CD14-positive monocyte (primary cell): Measurements from ENCODE around the gene POP4. TPM values are rescaled to one million over a fixed set of nuclear protein-coding genes. Genes with fewer than 3 reads are reported as not detected.

ENCODE experiments used
- DNase-seq, 3 donors: peaks; one replicate each; pipeline ENCODE4 v3.0.0-alpha.2; 2011 to 2022
- H2AFZ ChIP-seq: 2 replicates; pipeline ENCODE4 v1.6.0; 2012; ENCODE audit warnings: mild to moderate bottlenecking, low read depth, low read length, inconsistent platforms; ENCODE audit not compliant: insufficient read depth, poor library complexity, severe bottlenecking
- H3K27ac ChIP-seq, 2 donors: 1 replicate in 1 of 2; 2 replicates in 1 of 2; pipeline ENCODE4 v1.5.1; 2012 to 2013; ENCODE audit warnings: low read length in 2 of 2, control low read depth in 1 of 2, inconsistent platforms in 1 of 2, low read depth in 1 of 2, mild to moderate bottlenecking in 1 of 2
- H3K27me3 ChIP-seq, 2 donors: one replicate each; pipeline versions ENCODE4 v1.6.0 to v1.6.1; 2011 to 2013; ENCODE audit warnings: low read length in 2 of 2; ENCODE audit not compliant: control insufficient read depth in 2 of 2, insufficient read depth in 2 of 2
- H3K36me3 ChIP-seq, 2 donors: replicated peaks in 1 of 2; 1 replicate in 1 of 2; 2 replicates in 1 of 2; pipeline versions ENCODE4 v1.5.1 to v1.6.1; 2012 to 2013; ENCODE audit warnings: low read length in 2 of 2, control low read depth in 1 of 2, inconsistent platforms in 1 of 2, mild to moderate bottlenecking in 1 of 2; ENCODE audit not compliant: insufficient read depth in 2 of 2, control insufficient read depth in 1 of 2
- H3K4me1 ChIP-seq, 2 donors: 1 replicate in 1 of 2; 2 replicates in 1 of 2; pipeline versions ENCODE4 v1.5.1 to v1.6.1; 2012 to 2013; ENCODE audit warnings: low read length in 2 of 2, control low read depth in 1 of 2, inconsistent platforms in 1 of 2, mild to moderate bottlenecking in 1 of 2, moderate library complexity in 1 of 2; ENCODE audit not compliant: insufficient read depth in 2 of 2, control insufficient read depth in 1 of 2
- H3K4me2 ChIP-seq: replicated peaks from 2 replicates; pipeline ENCODE3; 2012; ENCODE audit warnings: low read length, moderate library complexity, mild to moderate bottlenecking; ENCODE audit not compliant: poor library complexity, severe bottlenecking; ENCODE audit errors: extremely low read depth
- H3K4me3 ChIP-seq, 3 experiments: fragments of 200-600 bp in 1 of 3; sonication (generic) in 1 of 3; replicated peaks in 1 of 3; 1 replicate in 2 of 3; 2 replicates in 1 of 3; pipeline ENCODE4 v1.5.1; 2011 to 2013; ENCODE audit warnings: low read length in 3 of 3, mild to moderate bottlenecking in 3 of 3, control low read depth in 2 of 3, low read depth in 2 of 3, inconsistent platforms in 1 of 3, moderate library complexity in 1 of 3
- H3K79me2 ChIP-seq: 2 replicates; pipeline ENCODE4 v1.6.0; 2012; ENCODE audit warnings: mild to moderate bottlenecking, control low read depth, inconsistent platforms, low read length, moderate library complexity; ENCODE audit not compliant: insufficient read depth
- H3K9ac ChIP-seq: 2 replicates; pipeline ENCODE4 v1.6.0; 2017; ENCODE audit warnings: low read length, mild to moderate bottlenecking; ENCODE audit not compliant: insufficient read depth, poor library complexity, severe bottlenecking
- H3K9me3 ChIP-seq, 2 donors: replicated peaks in 1 of 2; 1 replicate in 1 of 2; 2 replicates in 1 of 2; pipeline versions ENCODE4 v1.5.1 to v1.6.1; 2012 to 2013; ENCODE audit warnings: low read length in 2 of 2, control low read depth in 1 of 2; ENCODE audit not compliant: control insufficient read depth in 1 of 2, insufficient read depth in 1 of 2
- H4K20me1 ChIP-seq: 2 replicates; pipeline ENCODE4 v1.6.0; 2012; ENCODE audit warnings: mild to moderate bottlenecking, low read length, control low read depth, moderate library complexity; ENCODE audit not compliant: insufficient read depth
- H3K27ac Mint-ChIP-seq, 7 donors: one replicate each; pipeline ENCODE4 v1.8.0; 2020; ENCODE audit warnings: mild to moderate bottlenecking in 7 of 7, mixed read lengths in 7 of 7, moderate library complexity in 6 of 7, inconsistent platforms in 2 of 7
- H3K27me3 Mint-ChIP-seq, 3 donors: one replicate each; pipeline ENCODE4 v1.8.0; 2021 to 2022; ENCODE audit warnings: low read depth in 3 of 3, mild to moderate bottlenecking in 3 of 3, mixed read lengths in 3 of 3, moderate library complexity in 3 of 3, inconsistent platforms in 1 of 3
- H3K36me3 Mint-ChIP-seq, 2 donors: one replicate each; pipeline ENCODE4 v1.8.0; 2020; ENCODE audit warnings: mixed read lengths in 2 of 2, inconsistent platforms in 1 of 2, mild to moderate bottlenecking in 1 of 2
- H3K4me1 Mint-ChIP-seq: one replicate; pipeline ENCODE4 v1.8.0; 2020; ENCODE audit warnings: mild to moderate bottlenecking, mixed read lengths
- H3K4me3 Mint-ChIP-seq, 2 donors: one replicate each; pipeline ENCODE4 v1.8.0; 2020; ENCODE audit warnings: mild to moderate bottlenecking in 2 of 2, mixed read lengths in 2 of 2, moderate library complexity in 1 of 2
- H3K9me3 Mint-ChIP-seq, 7 donors: one replicate each; pipeline ENCODE4 v1.8.0; 2020 to 2022; ENCODE audit warnings: mixed read lengths in 7 of 7, mild to moderate bottlenecking in 6 of 7, moderate library complexity in 6 of 7, inconsistent platforms in 2 of 7
- WGBS: methylation state at CpG from one replicate; pipeline ENCODE4 v1.1.5; 2013; ENCODE audit warnings: missing lambda C conversion rate; ENCODE audit not compliant: insufficient coverage; 5-methylcytosine and 5-hydroxymethylcytosine counted together
- intact Hi-C, 2 donors: fragments of 100-400 bp; cut with micrococcal nuclease; formaldehyde crosslinking; loops; one replicate each; pipeline versions ENCODE4 v1.15.0 to v1.15.1; 2023
- polyA plus RNA-seq, 3 donors: library from polyadenylated mRNA; depleted of rRNA in 1 of 3; unstranded in 2 of 3; stranded (reverse) in 1 of 3; fragments of 300-500 nt in 2 of 3; fragments of >200 nt in 1 of 3; fragmentation: Illumina TruSeq in 2 of 3; gene quantifications; 1 replicate in 2 of 3; 2 replicates in 1 of 3; pipeline ENCODE4 v1.2.3, GENCODE V29; 2012 to 2021
- TF ChIP-seq, protein P1 (sequence below): fragments of 200-600 bp; IDR thresholded peaks from one replicate; pipeline ENCODE4 v1.8.0; 2022; ENCODE audit warnings: antibody characterized with exemption, mild to moderate bottlenecking

Gene POP4
- polyA plus RNA-seq, 3 donors, result 49.9 to 162 (median 161) TPM

DNA sequence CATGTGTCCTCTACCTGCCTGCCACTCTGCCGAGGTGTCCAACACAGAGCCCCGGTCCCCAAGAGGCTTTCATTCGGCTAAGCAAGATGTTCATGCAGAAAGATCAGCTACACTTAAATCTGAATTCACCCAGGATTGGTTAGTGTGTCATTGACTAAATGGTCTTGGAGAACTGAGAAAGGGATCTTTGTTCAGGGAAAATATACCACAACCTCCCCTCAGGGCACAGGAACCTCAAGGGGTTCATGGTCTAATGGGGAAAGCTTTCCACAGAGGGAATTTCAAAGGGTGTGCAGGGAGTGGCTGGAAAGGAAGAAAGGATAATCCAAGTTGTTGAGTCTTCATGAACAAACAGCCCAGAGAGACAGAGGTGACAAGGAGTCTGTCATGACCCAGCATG lies 14.4 kb upstream of the POP4 start:
- Mint-ChIP-seq H3K4me3 (no peak overlapping the region), H3K27me3 (peaks cover 17 to 26% (median 23%) of the 10 kb centered on the region in 3 donors), H3K36me3 (no peaks in the 10 kb centered on the region), H3K4me1 (no peaks in the 10 kb centered on the region), H3K27ac (no peak overlapping the region), H3K9me3 (peaks cover 0 to 20% (median 9%) of the 10 kb centered on the region in 7 donors)
- DNase-seq, result no peak
- Histone ChIP-seq H2AFZ (no peak overlapping the region), H3K27ac (no peak overlapping the region), H4K20me1 (no peaks in the 10 kb centered on the region), H3K27me3 (peaks cover 0 to 4% of the 10 kb centered on the region in 2 donors), H3K79me2 (no peaks in the 10 kb centered on the region), H3K9me3 (peaks cover 0 to 4% of the 10 kb centered on the region in 2 donors), H3K9ac (no peak overlapping the region), H3K4me1 (no peaks in the 10 kb centered on the region), H3K4me2 (no peak overlapping the region), H3K4me3 (no peak overlapping the region), H3K36me3 (no peaks in the 10 kb centered on the region)
- TF ChIP-seq, protein P1, sequence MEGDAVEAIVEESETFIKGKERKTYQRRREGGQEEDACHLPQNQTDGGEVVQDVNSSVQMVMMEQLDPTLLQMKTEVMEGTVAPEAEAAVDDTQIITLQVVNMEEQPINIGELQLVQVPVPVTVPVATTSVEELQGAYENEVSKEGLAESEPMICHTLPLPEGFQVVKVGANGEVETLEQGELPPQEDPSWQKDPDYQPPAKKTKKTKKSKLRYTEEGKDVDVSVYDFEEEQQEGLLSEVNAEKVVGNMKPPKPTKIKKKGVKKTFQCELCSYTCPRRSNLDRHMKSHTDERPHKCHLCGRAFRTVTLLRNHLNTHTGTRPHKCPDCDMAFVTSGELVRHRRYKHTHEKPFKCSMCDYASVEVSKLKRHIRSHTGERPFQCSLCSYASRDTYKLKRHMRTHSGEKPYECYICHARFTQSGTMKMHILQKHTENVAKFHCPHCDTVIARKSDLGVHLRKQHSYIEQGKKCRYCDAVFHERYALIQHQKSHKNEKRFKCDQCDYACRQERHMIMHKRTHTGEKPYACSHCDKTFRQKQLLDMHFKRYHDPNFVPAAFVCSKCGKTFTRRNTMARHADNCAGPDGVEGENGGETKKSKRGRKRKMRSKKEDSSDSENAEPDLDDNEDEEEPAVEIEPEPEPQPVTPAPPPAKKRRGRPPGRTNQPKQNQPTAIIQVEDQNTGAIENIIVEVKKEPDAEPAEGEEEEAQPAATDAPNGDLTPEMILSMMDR, result no peak
- 73% methylated on average over 2 of the region's 3 CpGs for WGBS
- intact Hi-C loops, result no loop called here

DNA sequence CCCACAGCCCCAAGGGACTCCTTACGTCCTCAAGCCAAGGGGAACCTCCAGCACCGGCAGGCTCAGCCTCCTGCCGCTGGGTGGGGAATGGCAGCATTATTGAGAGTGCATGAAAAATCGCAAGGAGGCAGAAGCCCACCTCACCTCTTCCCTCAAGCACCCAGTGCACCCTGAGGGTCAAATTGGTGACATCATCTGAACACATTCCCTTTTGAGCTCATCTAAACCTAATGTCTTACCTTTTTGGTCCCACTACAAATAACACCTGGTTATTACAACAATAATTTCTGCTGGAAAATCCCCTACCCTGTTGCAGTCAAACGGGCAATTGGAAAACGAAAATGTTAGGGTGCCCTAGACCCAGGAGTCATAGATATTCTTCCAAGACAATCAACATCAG lies 12.2 kb upstream of the POP4 start:
- no peak overlapping the region for H3K27ac ChIP-seq
- DNase-seq, result no peak
- Mint-ChIP-seq H3K4me3 (no peak overlapping the region), H3K27ac (no peak overlapping the region), H3K9me3 (peaks cover 0 to 13% (median 9%) of the 10 kb centered on the region in 7 donors), H3K27me3 (peaks cover 22 to 39% (median 36%) of the 10 kb centered on the region in 3 donors), H3K36me3 (no peaks in the 10 kb centered on the region), H3K4me1 (no peaks in the 10 kb centered on the region)
- no peak overlapping the region for H3K4me2 ChIP-seq
- H2AFZ ChIP-seq, result no peak overlapping the region
- no peak overlapping the region for H3K9ac ChIP-seq
- WGBS, result 83% methylated on average over 1 of the region's 6 CpGs
- intact Hi-C loops, result no loop called here
- peaks cover 4 to 5% of the 10 kb centered on the region in 2 donors for H3K27me3 ChIP-seq
- H4K20me1 ChIP-seq, result no peaks in the 10 kb centered on the region
- no peaks in the 10 kb centered on the region for H3K36me3 ChIP-seq
- TF ChIP-seq, protein P1, result no peak
- H3K79me2 ChIP-seq, result no peaks in the 10 kb centered on the region
- H3K4me3 ChIP-seq, result no peak overlapping the region
- H3K4me1 ChIP-seq, result no peaks in the 10 kb centered on the region
- H3K9me3 ChIP-seq, result peaks cover 0 to 4% of the 10 kb centered on the region in 2 donors
